CD14-positive monocyte (primary cell): ENCODE data around the gene ARHGAP15. TPM values are rescaled to one million over a fixed set of nuclear protein-coding genes. Genes with fewer than 3 reads are reported as not detected.
A peak's percentile ranks its signal among the peaks of the same experiment; 100 is the strongest.

Source experiments
- DNase-seq, 3 donors: peaks; one replicate each; pipeline ENCODE4 v3.0.0-alpha.2; 2011 to 2022
- H2AFZ ChIP-seq: 2 replicates; pipeline ENCODE4 v1.6.0; 2012; ENCODE audit warnings: mild to moderate bottlenecking, low read depth, low read length, inconsistent platforms; ENCODE audit not compliant: insufficient read depth, poor library complexity, severe bottlenecking
- H3K27ac ChIP-seq, 2 donors: 1 replicate in 1 of 2; 2 replicates in 1 of 2; pipeline ENCODE4 v1.5.1; 2012 to 2013; ENCODE audit warnings: low read length in 2 of 2, control low read depth in 1 of 2, inconsistent platforms in 1 of 2, low read depth in 1 of 2, mild to moderate bottlenecking in 1 of 2
- H3K27me3 ChIP-seq, 2 donors: one replicate each; pipeline versions ENCODE4 v1.6.0 to v1.6.1; 2011 to 2013; ENCODE audit warnings: low read length in 2 of 2; ENCODE audit not compliant: control insufficient read depth in 2 of 2, insufficient read depth in 2 of 2
- H3K36me3 ChIP-seq, 2 donors: replicated peaks in 1 of 2; 1 replicate in 1 of 2; 2 replicates in 1 of 2; pipeline versions ENCODE4 v1.5.1 to v1.6.1; 2012 to 2013; ENCODE audit warnings: low read length in 2 of 2, control low read depth in 1 of 2, inconsistent platforms in 1 of 2, mild to moderate bottlenecking in 1 of 2; ENCODE audit not compliant: insufficient read depth in 2 of 2, control insufficient read depth in 1 of 2
- H3K4me1 ChIP-seq, 2 donors: 1 replicate in 1 of 2; 2 replicates in 1 of 2; pipeline versions ENCODE4 v1.5.1 to v1.6.1; 2012 to 2013; ENCODE audit warnings: low read length in 2 of 2, control low read depth in 1 of 2, inconsistent platforms in 1 of 2, mild to moderate bottlenecking in 1 of 2, moderate library complexity in 1 of 2; ENCODE audit not compliant: insufficient read depth in 2 of 2, control insufficient read depth in 1 of 2
- H3K4me2 ChIP-seq: replicated peaks from 2 replicates; pipeline ENCODE3; 2012; ENCODE audit warnings: low read length, moderate library complexity, mild to moderate bottlenecking; ENCODE audit not compliant: poor library complexity, severe bottlenecking; ENCODE audit errors: extremely low read depth
- H3K4me3 ChIP-seq, 3 experiments: fragments of 200-600 bp in 1 of 3; sonication (generic) in 1 of 3; replicated peaks in 1 of 3; 1 replicate in 2 of 3; 2 replicates in 1 of 3; pipeline ENCODE4 v1.5.1; 2011 to 2013; ENCODE audit warnings: low read length in 3 of 3, mild to moderate bottlenecking in 3 of 3, control low read depth in 2 of 3, low read depth in 2 of 3, inconsistent platforms in 1 of 3, moderate library complexity in 1 of 3
- H3K79me2 ChIP-seq: 2 replicates; pipeline ENCODE4 v1.6.0; 2012; ENCODE audit warnings: mild to moderate bottlenecking, control low read depth, inconsistent platforms, low read length, moderate library complexity; ENCODE audit not compliant: insufficient read depth
- H3K9ac ChIP-seq: 2 replicates; pipeline ENCODE4 v1.6.0; 2017; ENCODE audit warnings: low read length, mild to moderate bottlenecking; ENCODE audit not compliant: insufficient read depth, poor library complexity, severe bottlenecking
- H3K9me3 ChIP-seq, 2 donors: replicated peaks in 1 of 2; 1 replicate in 1 of 2; 2 replicates in 1 of 2; pipeline versions ENCODE4 v1.5.1 to v1.6.1; 2012 to 2013; ENCODE audit warnings: low read length in 2 of 2, control low read depth in 1 of 2; ENCODE audit not compliant: control insufficient read depth in 1 of 2, insufficient read depth in 1 of 2
- H4K20me1 ChIP-seq: 2 replicates; pipeline ENCODE4 v1.6.0; 2012; ENCODE audit warnings: mild to moderate bottlenecking, low read length, control low read depth, moderate library complexity; ENCODE audit not compliant: insufficient read depth
- H3K27ac Mint-ChIP-seq, 7 donors: one replicate each; pipeline ENCODE4 v1.8.0; 2020; ENCODE audit warnings: mild to moderate bottlenecking in 7 of 7, mixed read lengths in 7 of 7, moderate library complexity in 6 of 7, inconsistent platforms in 2 of 7
- H3K27me3 Mint-ChIP-seq, 3 donors: one replicate each; pipeline ENCODE4 v1.8.0; 2021 to 2022; ENCODE audit warnings: low read depth in 3 of 3, mild to moderate bottlenecking in 3 of 3, mixed read lengths in 3 of 3, moderate library complexity in 3 of 3, inconsistent platforms in 1 of 3
- H3K36me3 Mint-ChIP-seq, 2 donors: one replicate each; pipeline ENCODE4 v1.8.0; 2020; ENCODE audit warnings: mixed read lengths in 2 of 2, inconsistent platforms in 1 of 2, mild to moderate bottlenecking in 1 of 2
- H3K4me1 Mint-ChIP-seq: one replicate; pipeline ENCODE4 v1.8.0; 2020; ENCODE audit warnings: mild to moderate bottlenecking, mixed read lengths
- H3K4me3 Mint-ChIP-seq, 2 donors: one replicate each; pipeline ENCODE4 v1.8.0; 2020; ENCODE audit warnings: mild to moderate bottlenecking in 2 of 2, mixed read lengths in 2 of 2, moderate library complexity in 1 of 2
- H3K9me3 Mint-ChIP-seq, 7 donors: one replicate each; pipeline ENCODE4 v1.8.0; 2020 to 2022; ENCODE audit warnings: mixed read lengths in 7 of 7, mild to moderate bottlenecking in 6 of 7, moderate library complexity in 6 of 7, inconsistent platforms in 2 of 7
- CTCF ChIP-seq: fragments of 200-600 bp; IDR thresholded peaks from one replicate; pipeline ENCODE4 v1.8.0; 2022; ENCODE audit warnings: antibody characterized with exemption, mild to moderate bottlenecking
- WGBS: methylation state at CpG from one replicate; pipeline ENCODE4 v1.1.5; 2013; ENCODE audit warnings: missing lambda C conversion rate; ENCODE audit not compliant: insufficient coverage; 5-methylcytosine and 5-hydroxymethylcytosine counted together
- intact Hi-C, 2 donors: fragments of 100-400 bp; cut with micrococcal nuclease; formaldehyde crosslinking; loops; one replicate each; pipeline versions ENCODE4 v1.15.0 to v1.15.1; 2023
- polyA plus RNA-seq, 3 donors: library from polyadenylated mRNA; depleted of rRNA in 1 of 3; unstranded in 2 of 3; stranded (reverse) in 1 of 3; fragments of 300-500 nt in 2 of 3; fragments of >200 nt in 1 of 3; fragmentation: Illumina TruSeq in 2 of 3; gene quantifications; 1 replicate in 2 of 3; 2 replicates in 1 of 3; pipeline ENCODE4 v1.2.3, GENCODE V29; 2012 to 2021

The ARHGAP15 gene
- polyA plus RNA-seq, 3 donors, result 35.4 to 50.9 (median 50.7) TPM

- Histone ChIP-seq H2AFZ (no peak overlapping the region), H3K4me1 (no peaks in the 10 kb centered on the region), H3K4me3 (no peak overlapping the region), H4K20me1 (no peaks in the 10 kb centered on the region), H3K4me2 (no peak overlapping the region), H3K27ac (no peak overlapping the region), H3K9ac (no peak overlapping the region), H3K9me3 (no peaks in the 10 kb centered on the region), H3K36me3 (peaks cover 0 to 25% of the 10 kb centered on the region in 2 donors), H3K27me3 (no peaks in the 10 kb centered on the region), H3K79me2 (no peaks in the 10 kb centered on the region)
- H3K27ac Mint-ChIP-seq, result peak overlapping the region in 1 of 7 donors; percentile 21
- intact Hi-C loops, result no loop called here
- no peaks in the 10 kb centered on the region for H3K27me3 Mint-ChIP-seq
- peaks cover 0 to 2% (median 0%) of the 10 kb centered on the region in 7 donors for H3K9me3 Mint-ChIP-seq
- H3K4me3 Mint-ChIP-seq, result no peak overlapping the region
- no peak for TF ChIP-seq CTCF
- H3K4me1 Mint-ChIP-seq, result no peaks in the 10 kb centered on the region
- WGBS, result 59% methylated on average over 4 of the region's 10 CpGs
- peaks cover 28 to 42% of the 10 kb centered on the region in 2 donors for H3K36me3 Mint-ChIP-seq
- no peak for DNase-seq
Observed at GRCh38 chr2:143717536-143718168, 588.4 kb downstream of the ARHGAP15 start.

GRCh38 chr2:143718745-143719144 is 589.5 kb downstream of the ARHGAP15 start:
- intact Hi-C loops, result no loop called here
- Histone ChIP-seq H3K4me2 (no peak overlapping the region), H3K9ac (no peak overlapping the region), H3K4me3 (no peak overlapping the region), H3K9me3 (no peaks in the 10 kb centered on the region), H3K79me2 (no peaks in the 10 kb centered on the region), H3K27me3 (no peaks in the 10 kb centered on the region), H3K4me1 (no peaks in the 10 kb centered on the region), H2AFZ (no peak overlapping the region), H3K36me3 (peaks cover 0 to 23% of the 10 kb centered on the region in 2 donors), H4K20me1 (no peaks in the 10 kb centered on the region), H3K27ac (no peak overlapping the region)
- no peaks in the 10 kb centered on the region for H3K4me1 Mint-ChIP-seq
- no CpG with 5 or more reads among the region's 2 CpGs for WGBS
- H3K9me3 Mint-ChIP-seq, result no peaks in the 10 kb centered on the region
- peaks cover 21 to 34% of the 10 kb centered on the region in 2 donors for H3K36me3 Mint-ChIP-seq
- no peak for TF ChIP-seq CTCF
- DNase-seq, result no peak
- no peaks in the 10 kb centered on the region for H3K27me3 Mint-ChIP-seq
- no peak overlapping the region for H3K4me3 Mint-ChIP-seq
- H3K27ac Mint-ChIP-seq, result peak overlapping the region in 1 of 7 donors; percentile 5
